Measurements from ENCODE around the gene SLC66A2.
"Not testable (repeated sequence)": the region's sequence is repeated elsewhere in the genome, so short reads cannot be mapped to it uniquely, and the experiment has no call there.

SLC66A2 gene

DNA sequence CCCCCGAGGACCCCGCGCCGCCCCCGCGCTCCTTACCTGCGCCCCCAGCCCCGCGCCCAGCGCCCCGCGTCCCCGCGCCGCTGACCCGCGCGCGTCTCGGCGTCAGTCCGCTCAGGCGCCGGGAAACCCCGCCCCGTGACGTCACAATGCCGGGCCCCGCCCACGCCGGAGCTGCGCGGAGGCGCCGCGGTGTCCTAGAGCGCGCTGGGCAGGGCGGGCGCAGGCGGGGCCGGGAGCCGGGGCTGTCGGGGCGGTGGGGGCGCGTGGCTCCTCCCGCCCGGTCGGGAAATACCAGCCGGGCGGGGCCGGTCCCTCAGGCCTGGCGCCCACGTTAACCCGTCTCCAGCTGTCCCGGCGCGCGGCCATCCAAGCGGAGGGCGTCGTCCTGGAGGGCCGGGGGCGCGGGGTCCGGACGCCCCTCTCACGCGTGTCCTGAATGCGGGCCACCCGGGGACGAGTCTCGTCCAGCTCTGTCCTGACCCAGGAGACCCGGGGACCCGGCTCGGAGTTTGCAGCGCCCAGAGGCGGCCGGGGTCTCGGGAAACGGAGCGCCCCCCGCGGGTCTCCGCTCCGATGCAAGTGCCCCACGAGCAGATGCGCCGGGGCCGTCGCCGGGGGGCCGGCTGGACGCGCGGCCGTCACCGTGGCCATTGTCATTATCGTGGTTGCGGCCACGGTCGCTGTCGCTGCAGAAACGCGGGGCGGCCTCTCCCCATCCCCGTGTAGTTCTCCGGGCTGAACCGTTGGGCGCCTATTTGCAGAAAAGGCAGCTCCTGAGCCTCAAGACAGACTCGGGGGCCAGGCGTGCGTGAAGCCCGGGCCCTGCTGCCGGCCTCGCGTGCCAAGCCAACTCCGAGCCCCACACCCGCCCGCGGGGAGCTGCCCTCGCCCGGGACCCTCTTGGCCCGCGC is at the start of gene SLC66A2:
Gene SLC66A2, minus strand, starts transcription at position 109 of the 911 bp plus-strand sequence. CDS start 727 bp downstream, outside the sequence.
- DNase-seq: peak; percentile 84

GRCh38 chr18:80000877-80001276 is 49.4 kb upstream of the SLC66A2 start:
- DNase-seq: no peak

- not testable (repeated sequence) for DNase-seq
These were observed 48.2 kb upstream of the SLC66A2 start for GRCh38 chr18:79999701-80000100.

DNA sequence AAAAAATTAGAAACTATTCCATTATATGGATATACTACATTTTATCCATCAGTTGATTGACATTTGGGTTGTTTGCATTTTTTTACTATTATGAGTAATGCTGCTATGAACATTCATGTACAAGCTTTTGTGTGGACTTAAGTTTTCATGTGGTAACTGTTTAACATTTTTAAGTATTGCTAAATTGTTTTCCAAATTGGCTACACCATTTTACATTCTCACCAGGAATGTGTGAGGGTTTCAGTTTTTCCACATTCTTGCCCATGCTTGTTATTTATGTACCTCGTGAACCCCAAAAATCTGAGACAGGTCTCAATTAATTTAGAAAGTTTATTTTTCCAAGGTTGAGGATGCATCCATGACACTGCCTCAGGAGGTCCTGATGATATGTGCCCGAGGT is 40.0 kb upstream of the SLC66A2 start:
- DNase-seq: no peak

GRCh38 chr18:79989195-79989497 is 37.7 kb upstream of the SLC66A2 start:
- DNase-seq: no peak

DNA sequence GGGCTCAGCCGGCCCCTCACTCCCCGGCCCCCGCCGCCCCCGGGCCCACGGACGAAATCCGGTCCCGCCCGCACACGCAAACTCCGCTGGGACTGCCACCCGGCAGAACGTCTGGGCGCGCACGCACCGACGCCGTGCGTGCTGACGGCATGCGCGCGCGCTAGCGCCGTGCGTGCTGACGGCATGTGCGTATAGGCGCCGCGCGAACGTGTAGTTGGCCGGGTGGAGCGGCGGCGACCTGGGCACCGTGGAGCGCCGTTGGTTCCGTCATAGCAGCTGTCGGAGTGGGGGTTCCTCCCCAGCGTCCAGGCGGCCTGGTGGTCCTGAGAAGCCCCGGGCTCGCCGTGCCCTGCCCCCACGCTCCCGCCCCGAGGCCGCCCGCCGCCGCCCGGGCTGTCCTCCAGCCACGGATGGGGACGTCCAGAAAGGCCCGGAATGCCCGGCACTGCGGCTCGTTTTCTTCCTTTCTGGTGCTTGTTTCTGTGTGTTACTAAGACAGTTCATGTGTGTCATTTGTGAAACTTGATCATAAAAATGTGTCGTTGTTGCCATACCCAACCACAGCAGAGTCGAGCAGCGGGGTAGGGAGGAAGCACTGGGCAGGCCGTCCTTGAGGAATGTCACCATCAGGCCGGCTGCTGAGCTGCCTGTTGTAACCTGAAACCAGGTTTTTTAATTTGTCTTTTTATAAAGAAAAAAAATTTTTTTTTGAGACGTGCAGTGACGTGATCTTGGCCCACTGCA is 37.2 kb upstream of the SLC66A2 start, which contains the start of gene TXNL4A:
Gene TXNL4A, minus strand, starts transcription at position 113 of the 744 bp plus-strand sequence. CDS start 171 bp downstream, outside the sequence.
- peak; percentile 80 for DNase-seq

GRCh38 chr18:79988071-79988450 is 36.6 kb upstream of the SLC66A2 start:
- peak; percentile 47 for DNase-seq

GRCh38 chr18:79987566-79987965 is 36.1 kb upstream of the SLC66A2 start:
- no peak for DNase-seq

GRCh38 chr18:79986726-79987125 is 35.3 kb upstream of the SLC66A2 start:
- DNase-seq: no peak

GRCh38 chr18:79985172-79985571 is 33.7 kb upstream of the SLC66A2 start:
- no peak for DNase-seq

- no peak for DNase-seq
These were observed 32.3 kb upstream of the SLC66A2 start for GRCh38 chr18:79983793-79984192.

DNA sequence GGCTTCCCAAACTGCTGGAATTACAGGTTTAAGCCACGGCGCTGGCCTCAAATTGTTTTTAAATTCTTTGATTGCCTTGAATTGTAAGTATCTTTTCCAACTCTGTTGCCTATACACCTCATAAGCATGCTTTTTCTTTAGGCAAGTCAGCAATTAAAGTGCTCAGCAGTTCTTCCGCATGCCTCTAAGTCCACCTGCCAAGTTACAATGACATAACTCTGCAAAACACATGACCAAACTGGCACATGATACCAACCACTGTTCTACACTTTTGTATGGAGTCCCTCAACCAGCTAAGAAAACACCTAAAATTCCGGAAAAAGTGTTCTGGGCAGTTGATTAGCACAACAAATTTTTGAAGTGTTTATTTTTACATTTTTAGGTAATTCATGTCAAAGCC is 31.8 kb upstream of the SLC66A2 start:
- no peak for DNase-seq

- DNase-seq: peak; percentile 3
These were observed 31.3 kb upstream of the SLC66A2 start for GRCh38 chr18:79982736-79983135.

- DNase-seq: no peak
These were observed 29.1 kb upstream of the SLC66A2 start for GRCh38 chr18:79980585-79980984.

GRCh38 chr18:79979843-79980242 is 28.4 kb upstream of the SLC66A2 start:
- no peak for DNase-seq

DNA sequence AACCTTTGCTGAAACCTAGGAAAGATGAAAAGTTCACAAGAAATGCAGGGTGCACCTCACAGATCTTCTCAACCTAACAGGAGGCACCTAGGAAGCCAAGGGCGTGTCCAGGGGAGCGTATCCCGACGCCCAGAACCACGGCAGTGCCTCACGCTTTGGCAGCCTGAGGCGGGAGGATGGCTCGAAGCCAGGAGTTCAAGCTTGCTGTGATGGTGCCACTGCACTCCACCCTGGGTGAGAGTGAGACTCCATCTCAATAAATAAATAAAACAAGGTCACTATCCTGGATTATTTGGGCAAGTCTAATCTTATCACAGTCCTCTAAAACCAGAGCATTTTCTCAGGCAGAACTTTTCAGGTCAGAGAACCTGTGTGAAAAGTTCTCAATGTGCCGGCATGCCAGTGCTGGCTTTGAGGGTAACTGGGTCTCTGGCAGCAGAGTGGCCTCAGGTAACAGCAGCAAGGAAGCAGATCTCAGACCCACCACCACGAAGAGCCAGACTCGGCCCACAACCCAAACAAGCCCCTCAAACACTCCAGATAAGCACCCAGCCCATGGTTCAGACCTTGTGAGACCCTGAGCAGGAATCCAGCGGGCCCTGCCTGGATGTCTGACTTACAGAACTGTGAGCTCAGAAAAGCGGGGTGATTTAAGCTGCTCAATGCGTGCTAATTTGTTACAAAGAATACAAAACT is 24.7 kb upstream of the SLC66A2 start:
- DNase-seq: no peak

DNA sequence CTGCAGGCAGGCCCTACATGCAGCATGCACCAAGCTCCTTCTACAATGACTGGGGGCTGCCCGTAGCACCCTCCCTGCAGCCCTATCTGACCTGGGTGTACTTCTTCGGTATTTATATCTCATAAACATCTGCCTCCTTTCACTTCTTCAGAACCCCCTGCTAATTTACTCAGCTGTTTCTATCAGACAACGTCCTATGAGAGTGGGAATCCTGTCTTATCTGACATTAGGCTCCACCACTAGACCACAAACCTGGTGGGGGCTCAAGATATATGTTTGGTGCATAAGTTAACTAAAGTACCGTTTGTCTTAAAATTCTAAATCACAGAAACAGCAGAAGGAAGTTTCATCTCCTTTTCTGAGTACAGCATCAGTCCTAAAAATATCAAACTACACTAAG is 23.6 kb upstream of the SLC66A2 start:
- no peak for DNase-seq

- no peak for DNase-seq
These were observed 22.7 kb upstream of the SLC66A2 start for GRCh38 chr18:79974025-79974654.

GRCh38 chr18:79973517-79973916 is 22.1 kb upstream of the SLC66A2 start:
- DNase-seq: no peak

GRCh38 chr18:79972720-79973119 is 21.3 kb upstream of the SLC66A2 start:
- DNase-seq: no peak

- no peak for DNase-seq
These were observed 20.5 kb upstream of the SLC66A2 start for GRCh38 chr18:79971986-79972385.

DNA sequence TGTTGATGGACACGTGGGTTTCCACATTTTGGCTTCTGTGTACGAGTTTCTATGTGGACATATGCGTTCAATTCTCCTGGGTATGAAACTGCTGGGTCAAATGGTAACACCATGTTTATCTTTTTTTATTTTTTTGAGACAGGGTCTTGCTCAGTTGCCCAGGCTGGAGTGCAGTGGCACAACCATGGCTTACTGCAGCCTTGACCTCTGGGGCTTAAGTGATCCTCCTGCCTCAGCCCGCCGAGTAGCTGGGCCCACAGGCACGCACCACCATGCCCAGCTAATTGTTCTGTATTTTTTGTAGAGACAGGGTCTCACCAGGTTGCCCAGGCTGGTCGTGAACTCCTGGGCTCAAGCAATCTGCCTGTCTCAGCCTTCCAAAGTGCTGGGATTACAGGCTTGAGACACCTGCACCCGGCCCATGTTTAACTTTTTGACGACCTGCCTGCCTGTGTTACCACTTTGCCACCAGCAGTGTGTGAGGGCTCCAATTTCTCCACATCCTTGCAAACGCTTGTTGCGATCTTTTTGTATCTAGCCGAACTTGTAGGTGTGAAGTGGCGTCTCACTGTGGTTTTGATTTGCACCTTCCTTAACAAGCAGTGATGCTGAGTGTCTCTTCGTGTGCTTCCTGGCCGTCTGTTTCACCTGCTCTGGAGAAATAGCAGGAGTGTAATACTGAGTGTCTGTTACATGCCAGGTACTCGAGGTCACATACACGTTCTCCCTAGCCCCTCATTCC is 19.9 kb upstream of the SLC66A2 start:
- DNase-seq: no peak
